GM21447 (cell line): ENCODE results near the gene VAC14.

Experiments used
- ATAC-seq: cut with Tn5 transposase; IDR thresholded peaks from one replicate; pipeline ENCODE4 v1.9.1; 2021; ENCODE audit not compliant: unreplicated experiment

Gene VAC14

GRCh38 chr16:70664325-70665112, 136.4 kb downstream of the VAC14 start:
- ATAC-seq, result no peak

- ATAC-seq, result no peak
These were observed 137.2 kb downstream of the VAC14 start for GRCh38 chr16:70663524-70664324.

GRCh38 chr16:70662991-70663523, 137.9 kb downstream of the VAC14 start:
- ATAC-seq, result no peak

GRCh38 chr16:70661918-70662641, 138.9 kb downstream of the VAC14 start:
- no peak for ATAC-seq

GRCh38 chr16:70661534-70661917, 139.4 kb downstream of the VAC14 start:
- ATAC-seq, result no peak

GRCh38 chr16:70660672-70661350, 140.1 kb downstream of the VAC14 start:
- no peak for ATAC-seq

- ATAC-seq, result no peak
These were observed 140.8 kb downstream of the VAC14 start for GRCh38 chr16:70659953-70660671.

- ATAC-seq, result no peak
These were observed 141.4 kb downstream of the VAC14 start for GRCh38 chr16:70659546-70659945.

GRCh38 chr16:70658921-70659320, 142.0 kb downstream of the VAC14 start:
- ATAC-seq, result no peak

- no peak for ATAC-seq
These were observed 143.0 kb downstream of the VAC14 start for GRCh38 chr16:70657956-70658355.

- ATAC-seq, result no peak
These were observed 144.2 kb downstream of the VAC14 start for GRCh38 chr16:70656712-70657263.

GRCh38 chr16:70656065-70656711, 144.8 kb downstream of the VAC14 start:
- no peak for ATAC-seq

- ATAC-seq, result no peak
These were observed 146.9 kb downstream of the VAC14 start for GRCh38 chr16:70653809-70654771.

- ATAC-seq, result no peak
These were observed 147.6 kb downstream of the VAC14 start for GRCh38 chr16:70653406-70653805.

GRCh38 chr16:70652322-70652721, 148.6 kb downstream of the VAC14 start:
- no peak for ATAC-seq

- no peak for ATAC-seq
These were observed 149.4 kb downstream of the VAC14 start for GRCh38 chr16:70651524-70651923.

GRCh38 chr16:70650216-70650615, 150.7 kb downstream of the VAC14 start:
- ATAC-seq, result no peak

GRCh38 chr16:70649300-70649699, 151.7 kb downstream of the VAC14 start:
- ATAC-seq, result no peak
